HepG2 (cell line): ENCODE results near the gene COPS7A. TPM values are rescaled to one million over a fixed set of nuclear protein-coding genes. Genes with fewer than 3 reads are reported as not detected.
"Not testable (repeated sequence)": the region's sequence is repeated elsewhere in the genome, so short reads cannot be mapped to it uniquely, and the experiment has no call there.

Experiments used
- ATAC-seq: fragments of 200-7000 bp; cut with Tn5 transposase; 3 replicates; pipeline ENCODE4 v1.9.1; 2020; ENCODE audit warnings: mild to moderate bottlenecking, moderate library complexity
- BruUV-seq: library from RNA; stranded (reverse); fragments of 400-500 nt; replicated peaks from 2 replicates; lab custom pipeline; 2021; lab: Mats Ljungman, UMichigan
- CTCF ChIA-PET: fragments of 300-600 bp; formaldehyde crosslinking; extraction: SDS; loops from one replicate; lab custom pipeline; 2021; ENCODE audit warnings: low total read pairs, inconsistent platforms, low intra/inter-chr PET ratio; lab: Yijun Ruan, JAX
- POLR2A ChIA-PET: fragments of 350-600 bp; sonication (Branson Sonifier 250); formaldehyde crosslinking; loops from one replicate; lab custom pipeline; 2020; ENCODE audit warnings: antibody characterized with exemption, inconsistent platforms; lab: Yijun Ruan, JAX
- DNase-seq: peaks from one replicate; pipeline ENCODE4 v3.0.0-alpha.2; 2015; ENCODE audit warnings: low spot score
- FAIRE-seq: peaks from 3 replicates; lab custom pipeline; 2011; peaks lifted over from hg19 to GRCh38; lab: Jason Lieb, UNC
- H2AFZ ChIP-seq: one replicate; pipeline ENCODE4 v1.6.1; 2011; ENCODE audit warnings: low read length, inconsistent platforms
- H3K27ac ChIP-seq: fragments of 300-600 bp; 3 replicates; pipeline ENCODE4 v1.8.0; 2011; ENCODE audit warnings: mixed run types, mild to moderate bottlenecking, mixed read lengths, low read length, inconsistent platforms; ENCODE audit not compliant: insufficient read depth; ENCODE audit errors: extremely low read length
- H3K27me3 ChIP-seq, 2 experiments: fragments of 200-600 bp in 1 of 2; 2 replicates in 1 of 2; 3 replicates in 1 of 2; pipeline versions ENCODE4 v1.6.0 to v1.8.0; 2011; ENCODE audit warnings: low read length in 2 of 2, mild to moderate bottlenecking in 2 of 2, moderate library complexity in 2 of 2, inconsistent platforms in 1 of 2; ENCODE audit not compliant: insufficient read depth in 2 of 2, control insufficient read depth in 1 of 2
- H3K36me3 ChIP-seq, 2 experiments: fragments of 200-600 bp in 1 of 2; replicated peaks in 1 of 2; 2 replicates in 1 of 2; 3 replicates in 1 of 2; pipeline versions ENCODE4 v1.5.1 to v1.8.0; 2011; ENCODE audit warnings: low read length in 2 of 2, inconsistent platforms in 1 of 2; ENCODE audit not compliant: insufficient read depth in 2 of 2, control insufficient read depth in 1 of 2
- H3K4me1 ChIP-seq: 2 replicates; pipeline ENCODE4 v1.5.1; 2012; ENCODE audit warnings: low read length, inconsistent platforms; ENCODE audit not compliant: insufficient read depth
- H3K4me2 ChIP-seq: 2 replicates; pipeline ENCODE4 v1.6.0; 2011; ENCODE audit warnings: low read depth, low read length, inconsistent platforms
- H3K4me3 ChIP-seq, 3 experiments: fragments of 200-600 bp in 1 of 3; sonication (generic), shearing (Covaris generic) in 1 of 3; replicated peaks in 1 of 3; 2 replicates each; pipeline ENCODE4 v1.5.1; 2011 to 2016; ENCODE audit warnings: low read length in 3 of 3, inconsistent platforms in 2 of 3, low read depth in 2 of 3, mild to moderate bottlenecking in 2 of 3, control low read depth in 1 of 3, mixed read lengths in 1 of 3; ENCODE audit not compliant: insufficient read depth in 1 of 3
- H3K79me2 ChIP-seq: one replicate; pipeline ENCODE4 v1.6.1; 2011; ENCODE audit warnings: low read length, inconsistent platforms; ENCODE audit not compliant: insufficient read depth
- H3K9ac ChIP-seq: 2 replicates; pipeline ENCODE4 v1.6.0; 2011; ENCODE audit warnings: mild to moderate bottlenecking, low read depth, low read length, inconsistent platforms; ENCODE audit not compliant: insufficient read depth
- H3K9me3 ChIP-seq: 2 replicates; pipeline ENCODE4 v1.5.1; 2012; ENCODE audit warnings: mild to moderate bottlenecking, low read length
- H4K20me1 ChIP-seq: 2 replicates; pipeline ENCODE4 v1.6.0; 2011; ENCODE audit warnings: inconsistent platforms, mild to moderate bottlenecking, low read length, moderate library complexity; ENCODE audit not compliant: insufficient read depth
- NCOR1 ChIP-seq: fragments of 200-600 bp; sonication (generic); IDR thresholded peaks from 2 replicates; pipeline ENCODE4 v1.7.0; 2017; ENCODE audit warnings: antibody characterized with exemption, low read length, borderline replicate concordance
- NFYC ChIP-seq: IDR thresholded peaks from 2 replicates; pipeline ENCODE4 v1.6.1; 2016; ENCODE audit warnings: missing genetic modification reagents, missing compliant biosample characterization
- NKX3-1 ChIP-seq: sonication (generic); formaldehyde crosslinking; IDR thresholded peaks from 2 replicates; pipeline ENCODE4 v1.5.0; 2020; ENCODE audit warnings: missing genetic modification reagents
- POLR2AphosphoS5 ChIP-seq: IDR thresholded peaks from 2 replicates; pipeline ENCODE4 v1.6.1; 2012; ENCODE audit warnings: low read depth, low read length
- RNF2 ChIP-seq: fragments of 450-650 bp; conservative IDR thresholded peaks from 2 replicates; pipeline ENCODE4 v1.6.1; 2016; ENCODE audit warnings: low read depth
- SRY ChIP-seq: sonication (generic); formaldehyde crosslinking; IDR thresholded peaks from 2 replicates; pipeline ENCODE4 v1.8.0; 2022; ENCODE audit warnings: mild to moderate bottlenecking, missing genetic modification reagents
- XRCC5 ChIP-seq: fragments of 200-400 bp; formaldehyde crosslinking; optimal IDR thresholded peaks from 2 replicates; pipeline ENCODE3; 2017; ENCODE audit warnings: mild to moderate bottlenecking, low read length
- ZNF382 ChIP-seq: sonication (generic); formaldehyde crosslinking; IDR thresholded peaks from 2 replicates; pipeline ENCODE4 v1.5.0; 2020; ENCODE audit warnings: missing genetic modification reagents, mild to moderate bottlenecking, borderline replicate concordance
- ZNF720 ChIP-seq: sonication (generic); formaldehyde crosslinking; IDR thresholded peaks from 2 replicates; pipeline ENCODE4 v1.4.0; 2020; ENCODE audit warnings: missing genetic modification reagents
- WGBS: methylation state at CpG from one replicate; pipeline ENCODE4 v1.1.6; 2017; ENCODE audit warnings: low lambda C conversion rate; 5-methylcytosine and 5-hydroxymethylcytosine counted together
- in situ Hi-C: cut with HindIII; loops from 2 replicates; pipeline ENCODE4 v1.10.0; 2017; ENCODE audit warnings: low pct_unique_long_range_greater_than_20kb; ENCODE audit not compliant: extremely low pct_ligation_motif_present
- intact Hi-C: fragments of 100-400 bp; cut with micrococcal nuclease; formaldehyde crosslinking; loops from one replicate; pipeline ENCODE4 v1.10.0; 2022; ENCODE audit not compliant: unreplicated experiment
- polyA plus RNA-seq, 8 experiments: library from polyadenylated mRNA; depleted of rRNA in 3 of 8; stranded (reverse) in 7 of 8; unstranded in 1 of 8; fragments of >200 nt; fragmentation: Illumina TruSeq in 4 of 8; extraction: Trizol in 4 of 8; gene quantifications; 2 replicates each; pipeline versions ENCODE4 v1.2.1 to v1.2.3, GENCODE V29; 2011 to 2016; ENCODE audit warnings: low read depth in 4 of 8, missing spikeins in 1 of 8, mixed read lengths in 1 of 8; ENCODE audit not compliant: insufficient read depth in 1 of 8
- total RNA-seq, 5 experiments: library from RNA; depleted of rRNA; stranded (reverse); fragments of >200 nt; fragmentation: Illumina TruSeq; extraction: Trizol; gene quantifications; 2 replicates each; pipeline ENCODE4 v1.2.3, GENCODE V29; 2016; ENCODE audit warnings: low read depth in 1 of 5
- TF ChIP-seq, protein P1 (sequence below): sonication (generic); formaldehyde crosslinking; IDR thresholded peaks from 2 replicates; pipeline ENCODE4 v1.4.0; 2020; ENCODE audit warnings: missing genetic modification reagents
- TF ChIP-seq, protein P2 (sequence below): sonication (generic); formaldehyde crosslinking; IDR thresholded peaks from 2 replicates; pipeline ENCODE4 v1.8.0; 2022; ENCODE audit warnings: mild to moderate bottlenecking, missing genetic modification reagents; ENCODE audit not compliant: insufficient replicate concordance

The COPS7A gene
- total and polyA plus RNA-seq, 2 of the 13 experiments (the other 11 are each of a cell fraction or from before 2014, with no cell fraction given), result 40.0 to 73.6 TPM

DNA sequence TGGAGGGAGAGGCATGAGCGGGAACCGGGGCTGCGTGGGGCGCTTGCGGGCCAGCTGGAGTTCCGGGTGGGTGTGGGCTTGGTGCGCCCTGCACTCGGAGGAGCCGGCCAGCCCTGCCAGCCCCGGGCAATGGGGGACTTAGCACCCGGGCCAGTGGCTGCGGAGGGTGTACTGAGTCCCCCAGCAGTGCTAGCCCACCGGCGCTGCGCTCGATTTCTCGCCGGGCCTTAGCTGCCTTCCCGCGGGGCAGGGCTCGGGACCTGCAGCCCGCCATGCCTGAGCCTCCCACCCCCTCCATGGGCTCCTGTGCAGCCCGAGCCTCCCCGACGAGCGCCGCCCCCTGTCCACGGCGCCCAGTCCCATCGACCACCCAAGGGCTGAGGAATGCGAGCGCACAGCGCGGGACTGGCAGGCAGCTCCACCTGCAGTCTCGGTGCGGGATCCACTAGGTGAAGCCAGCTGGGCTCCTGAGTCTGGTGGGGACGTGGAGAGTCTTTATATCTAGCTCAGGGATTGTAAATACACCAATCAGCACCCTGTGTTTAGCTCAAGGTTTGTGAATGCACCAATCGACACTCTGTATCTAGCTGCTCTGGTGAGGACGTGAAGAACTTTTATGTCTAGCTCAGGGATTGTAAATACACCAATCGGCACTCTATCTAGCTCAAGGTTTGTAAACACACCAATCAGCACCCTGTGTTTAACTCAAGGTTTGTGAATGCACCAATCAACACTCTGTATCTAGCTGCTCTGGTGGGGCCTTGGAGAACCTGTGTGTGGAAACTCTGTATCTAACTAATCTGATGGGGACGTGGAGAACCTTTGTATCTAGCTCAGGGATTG, 7.6 kb upstream of the COPS7A start:
- H3K79me2 ChIP-seq, H3K4me3 ChIP-seq, H3K27me3 ChIP-seq, FAIRE-seq, H3K9ac ChIP-seq, intact Hi-C loops, ATAC-seq, DNase-seq, H4K20me1 ChIP-seq, H3K27ac ChIP-seq, H3K4me2 ChIP-seq, in situ Hi-C loops, H2AFZ ChIP-seq, BruUV-seq, H3K9me3 ChIP-seq, H3K36me3 ChIP-seq, CTCF ChIA-PET: not testable (repeated sequence)
- peaks cover 13% of the 10 kb centered on the region for H3K4me1 ChIP-seq
- POLR2A ChIA-PET, result interaction anchor here (1.0 to 2.3 kb wide), 4 partner anchors 8 to 182 kb away, joined by 3 to 12 read pairs (median 4); partner anchors contain the start of genes CDCA3, COPS7A, GAPDH and USP5
- 90% methylated on average over 9 of the region's 41 CpGs for WGBS
- TF ChIP-seq NFYC (CRISPR knock-in tag), result peak; percentile 73

DNA sequence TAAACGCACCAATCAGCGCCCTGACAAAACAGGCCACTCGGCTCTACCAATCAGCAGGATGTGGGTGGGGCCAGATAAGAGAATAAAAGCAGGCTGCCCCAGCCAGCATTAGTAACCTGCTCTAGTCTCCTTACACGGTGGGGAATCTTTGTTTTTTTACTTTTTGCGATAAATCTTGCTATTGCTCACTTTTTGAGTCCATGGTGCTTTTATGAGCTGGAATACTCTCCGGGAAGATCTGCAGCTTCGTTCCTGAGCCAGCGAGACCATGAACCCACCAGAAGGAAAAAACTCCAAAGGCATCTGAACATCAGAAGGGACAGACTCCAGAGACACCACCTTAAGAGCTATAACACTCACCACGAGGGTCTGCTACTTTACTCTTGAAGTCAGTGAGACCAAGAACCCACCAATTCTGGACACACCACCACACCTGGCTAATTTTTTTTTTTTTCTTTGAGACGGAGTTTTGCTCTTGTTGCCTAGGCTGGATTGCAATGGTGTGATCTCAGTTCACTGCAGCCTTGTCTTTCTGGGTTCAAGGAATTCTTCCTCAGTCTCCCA, 6.9 kb upstream of the COPS7A start:
- intact Hi-C loops (no loop called here), in situ Hi-C loops (no loop called here)
- ATAC-seq, result peak; percentile 26; the same call in 1 of the 3 replicates
- H4K20me1 ChIP-seq, result no peaks in the 10 kb centered on the region
- BruUV-seq, result TSS peak; percentile 99
- H3K36me3 ChIP-seq, result no peaks in the 10 kb centered on the region
- no peak for DNase-seq
- no peaks in the 10 kb centered on the region for H3K27me3 ChIP-seq
- peaks cover 13% of the 10 kb centered on the region for H3K4me1 ChIP-seq
- CTCF ChIA-PET, result no interaction called here
- POLR2A ChIA-PET, result interaction anchor here (1.0 to 2.3 kb wide), 3 partner anchors 28 to 183 kb away, joined by 3 to 12 read pairs (median 3); partner anchors contain the start of genes CDCA3, GAPDH, USP5 and ZNF384
- no peak overlapping the region for H3K27ac ChIP-seq
- 50% methylated on average over 8 of the region's 10 CpGs for WGBS
- H3K9ac ChIP-seq, result no peak overlapping the region
- H3K79me2 ChIP-seq, result no peaks in the 10 kb centered on the region
- no peak for FAIRE-seq
- no peaks in the 10 kb centered on the region for H3K9me3 ChIP-seq
- peak overlapping the region; percentile 35; the same call in 1 of the 2 replicates for H3K4me2 ChIP-seq
- no peak overlapping the region for H3K4me3 ChIP-seq
- no peak overlapping the region for H2AFZ ChIP-seq
- TF ChIP-seq XRCC5, result no peak
- TF ChIP-seq, protein P1, sequence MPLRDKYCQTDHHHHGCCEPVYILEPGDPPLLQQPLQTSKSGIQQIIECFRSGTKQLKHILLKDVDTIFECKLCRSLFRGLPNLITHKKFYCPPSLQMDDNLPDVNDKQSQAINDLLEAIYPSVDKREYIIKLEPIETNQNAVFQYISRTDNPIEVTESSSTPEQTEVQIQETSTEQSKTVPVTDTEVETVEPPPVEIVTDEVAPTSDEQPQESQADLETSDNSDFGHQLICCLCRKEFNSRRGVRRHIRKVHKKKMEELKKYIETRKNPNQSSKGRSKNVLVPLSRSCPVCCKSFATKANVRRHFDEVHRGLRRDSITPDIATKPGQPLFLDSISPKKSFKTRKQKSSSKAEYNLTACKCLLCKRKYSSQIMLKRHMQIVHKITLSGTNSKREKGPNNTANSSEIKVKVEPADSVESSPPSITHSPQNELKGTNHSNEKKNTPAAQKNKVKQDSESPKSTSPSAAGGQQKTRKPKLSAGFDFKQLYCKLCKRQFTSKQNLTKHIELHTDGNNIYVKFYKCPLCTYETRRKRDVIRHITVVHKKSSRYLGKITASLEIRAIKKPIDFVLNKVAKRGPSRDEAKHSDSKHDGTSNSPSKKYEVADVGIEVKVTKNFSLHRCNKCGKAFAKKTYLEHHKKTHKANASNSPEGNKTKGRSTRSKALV (CRISPR knock-in tag), result no peak
- TF ChIP-seq NCOR1, result no peak
- TF ChIP-seq ZNF720 (CRISPR knock-in tag), result no peak
- no peak for TF ChIP-seq RNF2
- peak; percentile 70 for TF ChIP-seq POLR2AphosphoS5
- TF ChIP-seq ZNF382 (CRISPR knock-in tag), result no peak
- no peak for TF ChIP-seq NKX3-1 (CRISPR knock-in tag)
- TF ChIP-seq, protein P2, sequence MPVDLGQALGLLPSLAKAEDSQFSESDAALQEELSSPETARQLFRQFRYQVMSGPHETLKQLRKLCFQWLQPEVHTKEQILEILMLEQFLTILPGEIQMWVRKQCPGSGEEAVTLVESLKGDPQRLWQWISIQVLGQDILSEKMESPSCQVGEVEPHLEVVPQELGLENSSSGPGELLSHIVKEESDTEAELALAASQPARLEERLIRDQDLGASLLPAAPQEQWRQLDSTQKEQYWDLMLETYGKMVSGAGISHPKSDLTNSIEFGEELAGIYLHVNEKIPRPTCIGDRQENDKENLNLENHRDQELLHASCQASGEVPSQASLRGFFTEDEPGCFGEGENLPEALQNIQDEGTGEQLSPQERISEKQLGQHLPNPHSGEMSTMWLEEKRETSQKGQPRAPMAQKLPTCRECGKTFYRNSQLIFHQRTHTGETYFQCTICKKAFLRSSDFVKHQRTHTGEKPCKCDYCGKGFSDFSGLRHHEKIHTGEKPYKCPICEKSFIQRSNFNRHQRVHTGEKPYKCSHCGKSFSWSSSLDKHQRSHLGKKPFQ (CRISPR knock-in tag), result no peak
- TF ChIP-seq SRY (CRISPR knock-in tag), result no peak
